DND-41 (cell line): ENCODE measurements around the gene P2RX1.

Experiments used
- ATAC-seq: fragments of 200-7000 bp; cut with Tn5 transposase; 3 replicates; pipeline ENCODE4 v1.9.1; 2021; ENCODE audit warnings: low read depth; ENCODE audit not compliant: insufficient read depth
- DNase-seq: peaks from one replicate; pipeline ENCODE4 v3.0.0-alpha.2; 2020
- H2AFZ ChIP-seq: 2 replicates; pipeline ENCODE4 v1.6.0; 2012; ENCODE audit warnings: low read depth, low read length
- H3K27ac ChIP-seq: 2 replicates; pipeline ENCODE4 v1.5.1; 2012; ENCODE audit warnings: low read length, inconsistent platforms
- H3K27me3 ChIP-seq: fragments of 200-600 bp; sonication (generic); 2 replicates; pipeline ENCODE4 v1.6.0; 2012; ENCODE audit warnings: low read length, mild to moderate bottlenecking, inconsistent platforms; ENCODE audit not compliant: insufficient read depth, poor library complexity
- H3K36me3 ChIP-seq: 2 replicates; pipeline ENCODE4 v1.5.1; 2012; ENCODE audit warnings: low read length, inconsistent platforms; ENCODE audit not compliant: insufficient read depth
- H3K4me1 ChIP-seq: 2 replicates; pipeline ENCODE4 v1.5.1; 2012; ENCODE audit warnings: mild to moderate bottlenecking, low read length; ENCODE audit not compliant: insufficient read depth
- H3K4me2 ChIP-seq: 2 replicates; pipeline ENCODE4 v1.6.0; 2012; ENCODE audit warnings: mild to moderate bottlenecking, moderate library complexity, low read length, inconsistent platforms; ENCODE audit not compliant: insufficient read depth
- H3K4me3 ChIP-seq, 2 experiments: fragments of 200-600 bp in 1 of 2; shearing (Covaris generic) in 1 of 2; 2 replicates each; pipeline ENCODE4 v1.5.1; 2012 to 2016; ENCODE audit warnings: inconsistent platforms in 2 of 2, low read length in 2 of 2, mild to moderate bottlenecking in 2 of 2, low read depth in 1 of 2, moderate library complexity in 1 of 2
- H3K79me2 ChIP-seq: 2 replicates; pipeline ENCODE4 v1.6.0; 2012; ENCODE audit warnings: low read length, inconsistent platforms; ENCODE audit not compliant: insufficient read depth
- H3K9ac ChIP-seq: 2 replicates; pipeline ENCODE4 v1.6.0; 2012; ENCODE audit warnings: low read depth, mild to moderate bottlenecking, inconsistent platforms, low read length, moderate library complexity
- H3K9me3 ChIP-seq: 2 replicates; pipeline ENCODE4 v1.5.1; 2012; ENCODE audit warnings: low read length, moderate library complexity, mild to moderate bottlenecking, inconsistent platforms; ENCODE audit not compliant: insufficient read depth, severe bottlenecking
- H4K20me1 ChIP-seq: 2 replicates; pipeline ENCODE4 v1.6.0; 2012; ENCODE audit warnings: low read length; ENCODE audit not compliant: insufficient read depth
- EZH2 ChIP-seq: IDR thresholded peaks from 3 replicates; pipeline ENCODE4 v1.6.1; 2012; ENCODE audit warnings: borderline replicate concordance, low read depth, mild to moderate bottlenecking, moderate library complexity, low read length, inconsistent platforms; ENCODE audit not compliant: severe bottlenecking
- TF ChIP-seq, protein P1 (sequence below): IDR thresholded peaks from 2 replicates; pipeline ENCODE4 v1.5.1; 2012; ENCODE audit warnings: borderline replicate concordance, low read length, moderate library complexity, mild to moderate bottlenecking; ENCODE audit not compliant: poor library complexity, severe bottlenecking; ENCODE audit errors: extremely low read depth

Gene P2RX1

DNA sequence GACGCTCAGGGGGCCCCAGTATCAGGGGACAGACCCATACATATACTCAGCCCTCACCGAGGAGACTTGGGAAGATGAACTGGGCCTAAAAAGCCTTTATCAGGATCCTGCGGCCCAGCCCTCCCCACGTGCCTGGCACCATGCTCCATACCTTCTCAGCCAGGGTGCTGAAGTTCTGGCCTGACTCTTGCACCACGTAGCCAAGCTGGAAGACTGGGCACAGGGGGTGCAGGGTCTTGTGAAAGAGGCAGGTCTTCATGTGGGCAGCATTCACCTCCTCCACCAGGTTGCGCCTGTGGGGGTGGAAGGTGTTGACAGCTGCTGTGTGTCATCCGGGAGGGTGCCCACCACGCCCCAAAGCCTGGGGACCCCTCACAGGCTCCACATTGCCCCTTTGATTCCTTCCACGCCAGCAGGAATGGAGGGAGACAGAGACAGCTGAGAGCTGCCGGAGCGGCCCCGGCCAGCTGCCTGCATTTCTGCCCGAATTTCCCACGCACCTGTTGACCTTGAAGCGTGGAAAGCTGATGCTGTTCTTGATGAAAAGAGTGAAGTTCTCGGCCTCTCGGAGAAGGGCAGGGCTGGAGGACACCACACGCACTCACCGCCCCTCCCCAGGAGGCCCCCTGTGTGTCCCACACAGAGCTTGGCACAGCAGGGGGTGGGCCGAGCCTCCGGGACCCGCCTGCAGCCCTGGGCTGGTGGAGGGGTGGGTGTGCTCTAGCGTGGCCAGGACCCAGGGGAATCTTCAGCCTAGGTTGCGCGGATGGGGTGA is 13.0 kb downstream of the P2RX1 start:
- Histone ChIP-seq H4K20me1 (no peaks in the 10 kb centered on the region), H3K4me1 (peaks cover 12% of the 10 kb centered on the region; the same call in 1 of the 2 replicates), H3K4me2 (no peak overlapping the region), H3K79me2 (no peaks in the 10 kb centered on the region), H3K9me3 (no peaks in the 10 kb centered on the region), H3K27me3 (no peaks in the 10 kb centered on the region), H3K4me3 (no peak overlapping the region), H2AFZ (no peak overlapping the region), H3K27ac (no peak overlapping the region), H3K9ac (no peak overlapping the region), H3K36me3 (no peaks in the 10 kb centered on the region)
- TF ChIP-seq, protein P1, sequence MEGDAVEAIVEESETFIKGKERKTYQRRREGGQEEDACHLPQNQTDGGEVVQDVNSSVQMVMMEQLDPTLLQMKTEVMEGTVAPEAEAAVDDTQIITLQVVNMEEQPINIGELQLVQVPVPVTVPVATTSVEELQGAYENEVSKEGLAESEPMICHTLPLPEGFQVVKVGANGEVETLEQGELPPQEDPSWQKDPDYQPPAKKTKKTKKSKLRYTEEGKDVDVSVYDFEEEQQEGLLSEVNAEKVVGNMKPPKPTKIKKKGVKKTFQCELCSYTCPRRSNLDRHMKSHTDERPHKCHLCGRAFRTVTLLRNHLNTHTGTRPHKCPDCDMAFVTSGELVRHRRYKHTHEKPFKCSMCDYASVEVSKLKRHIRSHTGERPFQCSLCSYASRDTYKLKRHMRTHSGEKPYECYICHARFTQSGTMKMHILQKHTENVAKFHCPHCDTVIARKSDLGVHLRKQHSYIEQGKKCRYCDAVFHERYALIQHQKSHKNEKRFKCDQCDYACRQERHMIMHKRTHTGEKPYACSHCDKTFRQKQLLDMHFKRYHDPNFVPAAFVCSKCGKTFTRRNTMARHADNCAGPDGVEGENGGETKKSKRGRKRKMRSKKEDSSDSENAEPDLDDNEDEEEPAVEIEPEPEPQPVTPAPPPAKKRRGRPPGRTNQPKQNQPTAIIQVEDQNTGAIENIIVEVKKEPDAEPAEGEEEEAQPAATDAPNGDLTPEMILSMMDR: no peak
- no peak for TF ChIP-seq EZH2
- no peak for DNase-seq
- no peak for ATAC-seq

DNA sequence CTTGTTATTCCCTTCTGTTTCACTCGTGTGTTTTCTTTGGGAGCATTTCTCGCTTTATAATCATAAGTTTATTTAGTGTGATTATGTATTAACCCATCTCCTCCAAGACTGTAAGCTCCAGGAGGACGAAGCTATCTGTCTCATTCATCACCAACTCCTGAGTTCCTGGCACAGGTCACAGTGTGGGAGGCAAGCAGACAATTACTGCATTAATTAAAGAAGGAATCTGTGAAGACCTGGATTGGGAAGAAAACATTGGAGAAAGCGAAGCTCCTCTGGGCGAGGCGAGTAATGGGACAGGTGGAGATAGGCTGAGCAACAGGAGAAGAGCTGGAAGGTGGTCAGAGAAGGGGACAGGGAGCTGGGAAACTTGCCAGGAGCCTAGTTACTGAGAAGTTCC is 15.6 kb downstream of the P2RX1 start:
- H3K4me3 ChIP-seq: no peak overlapping the region
- no peak overlapping the region for H3K27ac ChIP-seq
- no peak overlapping the region for H3K9ac ChIP-seq
- H2AFZ ChIP-seq: no peak overlapping the region
- TF ChIP-seq EZH2: no peak
- TF ChIP-seq, protein P1: no peak
- DNase-seq: no peak
- H3K36me3 ChIP-seq: no peaks in the 10 kb centered on the region
- H3K4me1 ChIP-seq: peaks cover 12% of the 10 kb centered on the region; the same call in 1 of the 2 replicates
- no peak for ATAC-seq
- H3K79me2 ChIP-seq: no peaks in the 10 kb centered on the region
- no peaks in the 10 kb centered on the region for H4K20me1 ChIP-seq
- H3K27me3 ChIP-seq: no peaks in the 10 kb centered on the region
- no peak overlapping the region for H3K4me2 ChIP-seq
- H3K9me3 ChIP-seq: no peaks in the 10 kb centered on the region

DNA sequence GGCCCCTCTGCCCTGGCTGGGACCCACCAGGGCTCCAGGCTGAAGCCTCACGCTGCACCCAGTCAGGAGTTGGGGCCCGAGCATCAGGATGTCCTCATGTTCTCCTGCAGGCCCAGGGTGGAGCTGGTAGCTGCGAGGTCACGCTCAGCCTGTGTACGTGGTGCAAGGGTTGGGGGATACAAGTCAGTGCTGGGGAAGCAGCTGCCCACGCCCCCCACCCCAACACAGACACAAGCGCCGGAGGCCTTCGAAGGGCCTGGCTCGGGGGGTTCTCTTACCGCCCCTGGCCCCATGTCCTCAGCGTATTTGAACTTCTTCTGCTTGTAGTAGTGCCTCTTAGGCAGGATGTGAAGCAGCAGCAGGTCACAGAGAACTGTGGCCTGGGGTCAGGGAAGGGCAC is 18.5 kb downstream of the P2RX1 start:
- H3K4me3 ChIP-seq: no peak overlapping the region
- ATAC-seq (no peak), DNase-seq (no peak)
- no peaks in the 10 kb centered on the region for H3K79me2 ChIP-seq
- H3K27me3 ChIP-seq: no peaks in the 10 kb centered on the region
- no peaks in the 10 kb centered on the region for H4K20me1 ChIP-seq
- no peaks in the 10 kb centered on the region for H3K36me3 ChIP-seq
- no peaks in the 10 kb centered on the region for H3K9me3 ChIP-seq
- TF ChIP-seq, protein P1: no peak
- no peak for TF ChIP-seq EZH2
- peaks cover 10% of the 10 kb centered on the region for H3K4me1 ChIP-seq
- no peak overlapping the region for H3K9ac ChIP-seq
- H3K27ac ChIP-seq: no peak overlapping the region
- H2AFZ ChIP-seq: no peak overlapping the region
- no peak overlapping the region for H3K4me2 ChIP-seq

DNA sequence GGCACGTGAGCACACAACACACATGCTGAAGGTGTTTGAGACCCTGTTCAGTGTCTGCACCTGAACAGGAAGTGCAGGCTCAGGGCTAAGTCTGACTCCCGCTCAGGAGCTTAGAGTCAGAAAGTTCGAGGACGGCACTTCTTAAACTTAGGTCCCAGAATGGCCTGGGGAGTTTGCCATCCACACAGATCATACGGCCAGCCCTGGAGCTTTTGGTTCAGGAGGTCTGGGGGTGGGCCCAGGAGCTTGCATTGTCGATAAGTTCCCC is 19.4 kb downstream of the P2RX1 start:
- Histone ChIP-seq H3K4me3 (no peak overlapping the region), H3K27ac (no peak overlapping the region), H3K79me2 (no peaks in the 10 kb centered on the region), H3K36me3 (no peaks in the 10 kb centered on the region), H3K9me3 (no peaks in the 10 kb centered on the region), H3K9ac (no peak overlapping the region), H4K20me1 (no peaks in the 10 kb centered on the region), H2AFZ (no peak overlapping the region), H3K27me3 (no peaks in the 10 kb centered on the region), H3K4me2 (no peak overlapping the region), H3K4me1 (peaks cover 18% of the 10 kb centered on the region)
- DNase-seq (no peak), ATAC-seq (no peak)
- TF ChIP-seq EZH2: no peak
- TF ChIP-seq, protein P1: no peak
